ENCODE measurements around the gene HNRNPK. TPM values are rescaled to one million over a fixed set of nuclear protein-coding genes. Genes with fewer than 3 reads are reported as not detected.
A peak's percentile ranks its signal among the peaks of the same experiment; 100 is the strongest.

Gene HNRNPK
- total and polyA plus RNA-seq, 7 experiments from 2014 or later, result 537 to 958 (median 625) TPM

DNA sequence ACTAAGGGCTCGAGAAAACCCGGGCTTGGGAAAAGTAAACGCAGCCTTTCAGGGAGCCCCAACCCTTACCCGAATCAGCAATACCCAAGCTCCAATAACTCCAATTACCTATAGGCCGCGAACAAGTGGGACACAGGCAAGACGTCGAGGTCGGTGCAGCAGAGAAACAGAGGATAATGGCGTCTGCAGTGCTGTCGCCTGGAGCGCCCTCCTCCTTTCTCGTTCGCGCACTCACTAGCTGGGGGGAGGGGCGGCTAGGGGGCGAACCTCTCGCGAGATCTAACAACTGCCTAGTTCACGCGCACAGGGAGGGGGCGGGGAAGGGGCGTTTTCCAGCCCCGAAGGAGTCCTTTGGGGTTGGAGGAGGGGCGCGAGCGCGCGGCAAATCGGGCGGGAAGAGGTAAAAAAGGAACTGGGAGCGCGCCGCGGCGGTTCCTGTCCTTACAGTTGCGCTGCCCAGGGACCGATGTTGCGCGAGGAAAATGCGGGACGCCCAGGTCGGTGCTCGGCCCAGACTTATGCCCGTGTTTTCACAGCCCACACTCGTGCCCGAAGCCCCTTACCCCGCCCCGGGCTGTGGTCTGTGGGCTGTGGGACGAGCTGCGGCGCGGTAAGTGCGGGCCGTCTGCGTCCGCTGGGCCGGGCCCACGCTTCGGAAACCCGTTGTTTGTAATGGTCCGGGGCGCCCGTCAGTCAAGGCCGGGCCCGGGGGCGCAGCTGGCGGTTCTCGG is 545 bp upstream of the HNRNPK start, which contains the start of gene RMI1:
Gene RMI1, plus strand, starts transcription at position 411 of the 731 bp plus-strand sequence. CDS start 20,182 bp downstream, outside the sequence.
- peak; percentile 95 to 99 (median 98) for DNase-seq
- H3K4me3 Mint-ChIP-seq, result peak within 1 kb of the TSS; percentile 91 to 100 (median 99)
- H3K4me1 ChIP-seq (ENCODE audit: control insufficient read depth in 2 of 2, insufficient read depth in 2 of 2, low read length in 2 of 2), result peaks cover 21 to 27% of the 10 kb centered on the region in 2 donors
- ChIA-PET CTCF (interaction anchor here (0.6 to 2.0 kb wide), 4 partner anchors 19 to 72 kb away, joined by 3 to 7 read pairs (median 4); partner anchors contain the start of gene KIF27), POLR2A (interaction anchor here (0.7 to 4.8 kb wide), 24 partner anchors 9 to 1960 kb away, joined by 3 to 44 read pairs (median 7); partner anchors contain the start of genes IDNK, KIF27, NAA35 and UBQLN1)
- H3K27ac Mint-ChIP-seq, result peak within 1 kb of the TSS; percentile 97 to 100 (median 99)
- no peaks in the 10 kb centered on the region for H3K27me3 Mint-ChIP-seq
- H3K9me3 ChIP-seq (ENCODE audit: control insufficient read depth in 2 of 3, low read length in 3 of 3), result no peaks in the 10 kb centered on the region
- peak within 1 kb of the TSS; percentile 93 for H3K4me3 ChIP-seq (ENCODE audit: low read length)
- peak; percentile 88 for ATAC-seq
- H3K27me3 ChIP-seq (ENCODE audit: control insufficient read depth in 2 of 2, insufficient read depth in 2 of 2, low read length in 2 of 2), result no peaks in the 10 kb centered on the region
- peaks cover 5 to 37% (median 10%) of the 10 kb centered on the region in 3 experiments for H3K36me3 ChIP-seq (ENCODE audit: control insufficient read depth in 2 of 3, insufficient read depth in 3 of 3, low read length in 3 of 3)
- peaks cover 28 to 52% (median 46%) of the 10 kb centered on the region in 7 donors for H3K4me1 Mint-ChIP-seq
- peaks cover 0 to 6% (median 0%) of the 10 kb centered on the region in 11 donors for H3K9me3 Mint-ChIP-seq
- H3K27ac ChIP-seq (ENCODE audit: low read depth, low read length), result peak within 1 kb of the TSS; percentile 99
- intact Hi-C loops (cut with micrococcal nuclease), result loop anchor here (1.0 to 10.0 kb wide), 15 partner anchors 24 to 1960 kb away; partner anchors contain the start of genes IDNK (in 2 of the 2), KIF27 (in 2 of the 2), GKAP1 (in 1 of the 2) and UBQLN1 (in 1 of the 2)
- peaks cover 9 to 30% (median 26%) of the 10 kb centered on the region in 5 donors for H3K36me3 Mint-ChIP-seq

GRCh38 chr9:83978992-83979811 is 813 bp downstream of the HNRNPK start:
- Histone ChIP-seq H3K27me3 (ENCODE audit: control insufficient read depth in 2 of 2, insufficient read depth in 2 of 2, low read length in 2 of 2) (no peaks in the 10 kb centered on the region), H3K36me3 (ENCODE audit: control insufficient read depth in 2 of 3, insufficient read depth in 3 of 3, low read length in 3 of 3) (peaks cover 18 to 50% (median 24%) of the 10 kb centered on the region in 3 experiments), H3K4me3 (ENCODE audit: low read length) (peak overlapping the region; percentile 93), H3K9me3 (ENCODE audit: control insufficient read depth in 2 of 3, low read length in 3 of 3) (no peaks in the 10 kb centered on the region), H3K4me1 (ENCODE audit: control insufficient read depth in 2 of 2, insufficient read depth in 2 of 2, low read length in 2 of 2) (peaks cover 33 to 38% of the 10 kb centered on the region in 2 donors), H3K27ac (ENCODE audit: low read depth, low read length) (peak overlapping the region; percentile 99)
- Mint-ChIP-seq H3K27me3 (no peaks in the 10 kb centered on the region), H3K36me3 (peaks cover 19 to 43% (median 39%) of the 10 kb centered on the region in 5 donors), H3K27ac (peak overlapping the region; percentile 97 to 100 (median 99)), H3K4me3 (peak overlapping the region; percentile 91 to 100 (median 99)), H3K9me3 (peaks cover 0 to 6% (median 0%) of the 10 kb centered on the region in 11 donors), H3K4me1 (peaks cover 42 to 65% (median 59%) of the 10 kb centered on the region in 7 donors)
- ATAC-seq, result peak; percentile 58
- POLR2A ChIA-PET, result interaction anchor here (0.9 to 4.8 kb wide), 24 partner anchors 7 to 1762 kb away, joined by 3 to 44 read pairs (median 7); partner anchors contain the start of genes IDNK, KIF27 and UBQLN1
- intact Hi-C loops (cut with micrococcal nuclease), result loop anchor here (1.0 to 2.0 kb wide), 5 partner anchors 8 to 336 kb away; no protein-coding TSS in a partner anchor
- peak; percentile 69 to 90 (median 88) for DNase-seq
- CTCF ChIA-PET, result interaction anchor here (0.6 to 2.0 kb wide), 3 partner anchors 20 to 58 kb away, joined by 3 to 4 read pairs (median 3); partner anchors contain the start of gene KIF27

- Histone ChIP-seq H3K4me3 (ENCODE audit: low read length) (peak overlapping the region; percentile 93), H3K4me1 (ENCODE audit: control insufficient read depth in 2 of 2, insufficient read depth in 2 of 2, low read length in 2 of 2) (peaks cover 33% of the 10 kb centered on the region in 2 donors), H3K27ac (ENCODE audit: low read depth, low read length) (peak overlapping the region; percentile 99), H3K9me3 (ENCODE audit: control insufficient read depth in 2 of 3, low read length in 3 of 3) (no peaks in the 10 kb centered on the region), H3K36me3 (ENCODE audit: control insufficient read depth in 2 of 3, insufficient read depth in 3 of 3, low read length in 3 of 3) (peaks cover 27 to 70% (median 41%) of the 10 kb centered on the region in 3 experiments), H3K27me3 (ENCODE audit: control insufficient read depth in 2 of 2, insufficient read depth in 2 of 2, low read length in 2 of 2) (no peaks in the 10 kb centered on the region)
- ChIA-PET CTCF (no interaction called here), POLR2A (interaction anchor here (0.8 to 4.8 kb wide), 2 partner anchors 13 to 18 kb away, joined by 3 to 35 read pairs; no protein-coding TSS in a partner anchor)
- ATAC-seq, result no peak
- Mint-ChIP-seq H3K9me3 (peaks cover 0 to 6% (median 0%) of the 10 kb centered on the region in 11 donors), H3K27ac (peak overlapping the region; percentile 10 to 100 (median 99)), H3K27me3 (no peaks in the 10 kb centered on the region), H3K36me3 (peaks cover 20 to 51% (median 46%) of the 10 kb centered on the region in 5 donors), H3K4me1 (peaks cover 44 to 72% (median 60%) of the 10 kb centered on the region in 7 donors), H3K4me3 (peak overlapping the region; percentile 91 to 100 (median 99))
- no peak for DNase-seq
- intact Hi-C loops (cut with micrococcal nuclease), result no loop called here
Measured at GRCh38 chr9:83977196-83977595, 2.8 kb downstream of the HNRNPK start.

DNA sequence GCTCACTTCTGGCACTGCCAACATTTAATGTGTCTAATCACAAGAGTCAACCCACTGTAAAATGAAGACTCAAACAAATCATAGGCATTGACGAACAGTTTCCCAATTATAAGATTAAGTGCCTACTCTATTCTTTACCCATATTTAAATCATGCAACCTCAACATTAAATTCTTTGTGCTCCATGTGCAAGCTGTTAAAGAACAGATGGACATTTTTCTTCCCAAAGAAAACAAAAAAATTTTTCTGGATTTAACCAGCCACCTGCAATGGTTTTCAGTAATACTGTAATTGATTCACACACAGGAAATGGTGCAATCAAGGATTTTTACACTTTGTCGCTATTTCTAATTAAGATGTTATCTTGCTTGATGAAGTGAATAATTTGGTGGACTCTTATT is 3.6 kb downstream of the HNRNPK start:
- H3K36me3 ChIP-seq (ENCODE audit: control insufficient read depth in 2 of 3, insufficient read depth in 3 of 3, low read length in 3 of 3), result peaks cover 36 to 78% (median 49%) of the 10 kb centered on the region in 3 experiments
- DNase-seq (no peak), ATAC-seq (no peak)
- H3K36me3 Mint-ChIP-seq, result peaks cover 27 to 60% (median 53%) of the 10 kb centered on the region in 5 donors
- no peak overlapping the region for H3K4me3 ChIP-seq (ENCODE audit: low read length)
- H3K4me1 ChIP-seq (ENCODE audit: control insufficient read depth in 2 of 2, insufficient read depth in 2 of 2, low read length in 2 of 2), result peaks cover 33% of the 10 kb centered on the region in 2 donors
- H3K27ac Mint-ChIP-seq, result peak overlapping the region in 5 of 9 donors; percentile 20 to 99 (median 51)
- CTCF ChIA-PET, result no interaction called here
- H3K9me3 Mint-ChIP-seq, result peaks cover 0 to 6% (median 0%) of the 10 kb centered on the region in 11 donors
- peak overlapping the region in 8 of 10 donors; percentile 4 to 100 (median 32) for H3K4me3 Mint-ChIP-seq
- peak overlapping the region; percentile 99 for H3K27ac ChIP-seq (ENCODE audit: low read depth, low read length)
- peaks cover 48 to 74% (median 55%) of the 10 kb centered on the region in 7 donors for H3K4me1 Mint-ChIP-seq
- no peaks in the 10 kb centered on the region for H3K9me3 ChIP-seq (ENCODE audit: control insufficient read depth in 2 of 3, low read length in 3 of 3)
- POLR2A ChIA-PET, result interaction anchor here (0.8 to 4.8 kb wide), 2 partner anchors 12 to 17 kb away, joined by 3 to 35 read pairs; no protein-coding TSS in a partner anchor
- H3K27me3 ChIP-seq (ENCODE audit: control insufficient read depth in 2 of 2, insufficient read depth in 2 of 2, low read length in 2 of 2), result no peaks in the 10 kb centered on the region
- no peaks in the 10 kb centered on the region for H3K27me3 Mint-ChIP-seq
- intact Hi-C loops (cut with micrococcal nuclease), result no loop called here

GRCh38 chr9:83975300-83975699 is 4.7 kb downstream of the HNRNPK start:
- H3K4me1 Mint-ChIP-seq, result peaks cover 49 to 82% (median 58%) of the 10 kb centered on the region in 7 donors
- H3K4me3 ChIP-seq (ENCODE audit: low read length), result no peak overlapping the region
- peak overlapping the region in 9 of 10 donors; percentile 3 to 99 (median 32) for H3K4me3 Mint-ChIP-seq
- H3K27ac ChIP-seq (ENCODE audit: low read depth, low read length), result peak overlapping the region; percentile 25
- intact Hi-C loops (cut with micrococcal nuclease), result no loop called here
- CTCF ChIA-PET, result no interaction called here
- H3K36me3 ChIP-seq (ENCODE audit: control insufficient read depth in 2 of 3, insufficient read depth in 3 of 3, low read length in 3 of 3), result peaks cover 44 to 83% (median 60%) of the 10 kb centered on the region in 3 experiments
- peaks cover 33% of the 10 kb centered on the region in 2 donors for H3K4me1 ChIP-seq (ENCODE audit: control insufficient read depth in 2 of 2, insufficient read depth in 2 of 2, low read length in 2 of 2)
- POLR2A ChIA-PET, result interaction anchor here (0.6 kb wide), 1 partner anchor 186 kb away, joined by 3 read pairs; no protein-coding TSS in a partner anchor
- ATAC-seq (no peak), DNase-seq (no peak)
- no peaks in the 10 kb centered on the region for H3K27me3 ChIP-seq (ENCODE audit: control insufficient read depth in 2 of 2, insufficient read depth in 2 of 2, low read length in 2 of 2)
- peaks cover 27 to 69% (median 60%) of the 10 kb centered on the region in 5 donors for H3K36me3 Mint-ChIP-seq
- peak overlapping the region in 4 of 9 donors; percentile 30 to 99 (median 64) for H3K27ac Mint-ChIP-seq
- H3K27me3 Mint-ChIP-seq, result no peaks in the 10 kb centered on the region
- H3K9me3 ChIP-seq (ENCODE audit: control insufficient read depth in 2 of 3, low read length in 3 of 3), result no peaks in the 10 kb centered on the region
- peaks cover 0 to 5% (median 0%) of the 10 kb centered on the region in 11 donors for H3K9me3 Mint-ChIP-seq
